Suprapubic skin (tissue), 4 donors: ENCODE measurements around the gene PRKCE.

Experiments used
- POLR2A ChIP-seq, 2 donors: fragments of 450-650 bp; IDR thresholded peaks; one replicate each; pipeline ENCODE4 v1.6.1; 2017; ENCODE audit warnings: antibody characterized with exemption in 2 of 2, mild to moderate bottlenecking in 2 of 2, moderate library complexity in 2 of 2
- POLR2AphosphoS5 ChIP-seq, 3 donors: sonication (generic); formaldehyde crosslinking; IDR thresholded peaks; one replicate each; pipeline ENCODE4 v1.6.1; 2017; ENCODE audit warnings: antibody characterized with exemption in 3 of 3
- TF ChIP-seq, protein P1 (sequence below), 2 donors: fragments of 200-600 bp in 1 of 2; fragments of 450-650 bp in 1 of 2; sonication (generic) in 1 of 2; IDR thresholded peaks; one replicate each; pipeline ENCODE4 v1.5.1; 2016 to 2019; ENCODE audit warnings: antibody characterized with exemption in 2 of 2, mild to moderate bottlenecking in 1 of 2, moderate library complexity in 1 of 2

DNA sequence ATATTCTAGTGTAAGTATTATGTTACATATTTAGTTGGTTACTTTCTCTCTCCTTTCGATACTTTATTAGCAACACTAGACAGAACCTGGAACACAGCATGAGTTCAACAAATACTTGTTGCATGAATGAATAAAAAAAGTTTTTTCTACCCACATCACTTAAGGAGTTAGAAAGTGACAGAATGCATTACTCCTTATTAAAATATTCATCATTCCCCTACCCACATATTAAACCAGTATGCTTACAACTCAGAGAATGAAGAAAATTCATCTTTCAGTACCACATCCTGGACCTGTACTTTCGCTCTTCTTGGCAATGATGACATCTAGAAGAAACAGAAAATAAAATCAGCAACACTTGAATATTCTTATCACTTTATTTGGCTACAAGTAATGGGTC lies 46.4 kb upstream of the PRKCE start:
- TF ChIP-seq, protein P1, sequence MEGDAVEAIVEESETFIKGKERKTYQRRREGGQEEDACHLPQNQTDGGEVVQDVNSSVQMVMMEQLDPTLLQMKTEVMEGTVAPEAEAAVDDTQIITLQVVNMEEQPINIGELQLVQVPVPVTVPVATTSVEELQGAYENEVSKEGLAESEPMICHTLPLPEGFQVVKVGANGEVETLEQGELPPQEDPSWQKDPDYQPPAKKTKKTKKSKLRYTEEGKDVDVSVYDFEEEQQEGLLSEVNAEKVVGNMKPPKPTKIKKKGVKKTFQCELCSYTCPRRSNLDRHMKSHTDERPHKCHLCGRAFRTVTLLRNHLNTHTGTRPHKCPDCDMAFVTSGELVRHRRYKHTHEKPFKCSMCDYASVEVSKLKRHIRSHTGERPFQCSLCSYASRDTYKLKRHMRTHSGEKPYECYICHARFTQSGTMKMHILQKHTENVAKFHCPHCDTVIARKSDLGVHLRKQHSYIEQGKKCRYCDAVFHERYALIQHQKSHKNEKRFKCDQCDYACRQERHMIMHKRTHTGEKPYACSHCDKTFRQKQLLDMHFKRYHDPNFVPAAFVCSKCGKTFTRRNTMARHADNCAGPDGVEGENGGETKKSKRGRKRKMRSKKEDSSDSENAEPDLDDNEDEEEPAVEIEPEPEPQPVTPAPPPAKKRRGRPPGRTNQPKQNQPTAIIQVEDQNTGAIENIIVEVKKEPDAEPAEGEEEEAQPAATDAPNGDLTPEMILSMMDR (IDR thresholded peaks at IDR 0.05), result no peak
- TF ChIP-seq POLR2A (IDR thresholded peaks at IDR 0.05), result no peak
- TF ChIP-seq POLR2AphosphoS5 (IDR thresholded peaks at IDR 0.05), result no peak
